H1 (cell line): ENCODE measurements around the gene DHRS4. TPM values are rescaled to one million over a fixed set of nuclear protein-coding genes. Genes with fewer than 3 reads are reported as not detected.

Experiments used
- BACH1 ChIP-seq: IDR thresholded peaks from 2 replicates; pipeline ENCODE4 v1.6.1; 2012; ENCODE audit warnings: low read length, improper control_type of control experiment
- CBX5 ChIP-seq: fragments of 300-800, 300-1000 bp; sonication (generic); IDR thresholded peaks from 2 replicates; pipeline ENCODE4 v1.7.1; 2016; ENCODE audit warnings: antibody characterized with exemption, low read length, low read depth
- CBX8 ChIP-seq: fragments of 300-800, 300-1000 bp; sonication (generic); IDR thresholded peaks from 2 replicates; pipeline ENCODE4 v1.7.1; 2016; ENCODE audit warnings: low read depth, low read length, borderline replicate concordance
- CTBP2 ChIP-seq: IDR thresholded peaks from 2 replicates; pipeline ENCODE4 v1.7.0; 2011; ENCODE audit warnings: borderline replicate concordance, mild to moderate bottlenecking, moderate library complexity, mixed read lengths, low read length; ENCODE audit not compliant: insufficient read depth, insufficient read length
- GABPA ChIP-seq: IDR thresholded peaks from 2 replicates; pipeline ENCODE4 v1.6.1; 2011; ENCODE audit warnings: mild to moderate bottlenecking, low read length, moderate library complexity, borderline replicate concordance; ENCODE audit not compliant: insufficient read depth
- HDAC2 ChIP-seq, 2 experiments: fragments of 300-600 bp in 1 of 2; sonication (generic) in 1 of 2; IDR thresholded peaks; 2 replicates each; pipeline ENCODE4 v1.6.1; 2011 to 2012; ENCODE audit warnings: low read depth in 2 of 2, low read length in 2 of 2, mild to moderate bottlenecking in 2 of 2, moderate library complexity in 2 of 2, borderline replicate concordance in 1 of 2, inconsistent platforms in 1 of 2
- POLR2AphosphoS5 ChIP-seq: IDR thresholded peaks from 2 replicates; pipeline ENCODE4 v1.6.1; 2011; ENCODE audit warnings: low read depth, low read length
- RAD21 ChIP-seq, 2 experiments: IDR thresholded peaks in 1 of 2; conservative IDR thresholded peaks in 1 of 2; 2 replicates each; pipeline ENCODE4 v1.6.1; 2011; ENCODE audit warnings: low read depth in 2 of 2, low read length in 2 of 2, improper control_type of control experiment in 1 of 2, inconsistent platforms in 1 of 2, mild to moderate bottlenecking in 1 of 2, moderate library complexity in 1 of 2
- RBBP5 ChIP-seq: IDR thresholded peaks from 2 replicates; pipeline ENCODE4 v1.7.1; 2012; ENCODE audit warnings: low read depth, mild to moderate bottlenecking, inconsistent platforms, low read length, moderate library complexity, borderline replicate concordance
- YY1 ChIP-seq: IDR thresholded peaks from 2 replicates; pipeline ENCODE4 v1.6.1; 2011; ENCODE audit warnings: low read depth, mild to moderate bottlenecking, low read length
- polyA plus RNA-seq, 7 experiments: library from polyadenylated mRNA; depleted of rRNA in 3 of 7; stranded (reverse) in 5 of 7; unstranded in 2 of 7; fragments of >200 nt in 5 of 7; fragments of 200-250 nt in 2 of 7; gene quantifications; 1 replicate in 5 of 7; 2 replicates in 1 of 7; 4 replicates in 1 of 7; pipeline versions ENCODE4 v1.2.1 to v1.2.3, GENCODE V29; 2011 to 2013; ENCODE audit warnings: missing spikeins in 2 of 7, mixed read lengths in 2 of 7
- total RNA-seq: library from RNA; stranded (reverse); fragmentation: NEBNext Ultra II Directional; extraction: Animal tissue kit (Norgen Biotek cat#: 25700); gene quantifications from 2 replicates; pipeline ENCODE4 v1.2.1, GENCODE V29; 2021
- TF ChIP-seq, protein P1 (sequence below): fragments of 300-600 bp; sonication (generic); IDR thresholded peaks from 2 replicates; pipeline ENCODE4 v1.7.1; 2012; ENCODE audit warnings: low read length, moderate library complexity, mild to moderate bottlenecking, inconsistent platforms; ENCODE audit not compliant: insufficient replicate concordance

DHRS4 gene
- total and polyA plus RNA-seq, 2 of the 8 experiments (the other 6 are each of a cell fraction or from before 2014, with no cell fraction given), result 11.7 to 16.2 TPM

- TF ChIP-seq, protein P1, sequence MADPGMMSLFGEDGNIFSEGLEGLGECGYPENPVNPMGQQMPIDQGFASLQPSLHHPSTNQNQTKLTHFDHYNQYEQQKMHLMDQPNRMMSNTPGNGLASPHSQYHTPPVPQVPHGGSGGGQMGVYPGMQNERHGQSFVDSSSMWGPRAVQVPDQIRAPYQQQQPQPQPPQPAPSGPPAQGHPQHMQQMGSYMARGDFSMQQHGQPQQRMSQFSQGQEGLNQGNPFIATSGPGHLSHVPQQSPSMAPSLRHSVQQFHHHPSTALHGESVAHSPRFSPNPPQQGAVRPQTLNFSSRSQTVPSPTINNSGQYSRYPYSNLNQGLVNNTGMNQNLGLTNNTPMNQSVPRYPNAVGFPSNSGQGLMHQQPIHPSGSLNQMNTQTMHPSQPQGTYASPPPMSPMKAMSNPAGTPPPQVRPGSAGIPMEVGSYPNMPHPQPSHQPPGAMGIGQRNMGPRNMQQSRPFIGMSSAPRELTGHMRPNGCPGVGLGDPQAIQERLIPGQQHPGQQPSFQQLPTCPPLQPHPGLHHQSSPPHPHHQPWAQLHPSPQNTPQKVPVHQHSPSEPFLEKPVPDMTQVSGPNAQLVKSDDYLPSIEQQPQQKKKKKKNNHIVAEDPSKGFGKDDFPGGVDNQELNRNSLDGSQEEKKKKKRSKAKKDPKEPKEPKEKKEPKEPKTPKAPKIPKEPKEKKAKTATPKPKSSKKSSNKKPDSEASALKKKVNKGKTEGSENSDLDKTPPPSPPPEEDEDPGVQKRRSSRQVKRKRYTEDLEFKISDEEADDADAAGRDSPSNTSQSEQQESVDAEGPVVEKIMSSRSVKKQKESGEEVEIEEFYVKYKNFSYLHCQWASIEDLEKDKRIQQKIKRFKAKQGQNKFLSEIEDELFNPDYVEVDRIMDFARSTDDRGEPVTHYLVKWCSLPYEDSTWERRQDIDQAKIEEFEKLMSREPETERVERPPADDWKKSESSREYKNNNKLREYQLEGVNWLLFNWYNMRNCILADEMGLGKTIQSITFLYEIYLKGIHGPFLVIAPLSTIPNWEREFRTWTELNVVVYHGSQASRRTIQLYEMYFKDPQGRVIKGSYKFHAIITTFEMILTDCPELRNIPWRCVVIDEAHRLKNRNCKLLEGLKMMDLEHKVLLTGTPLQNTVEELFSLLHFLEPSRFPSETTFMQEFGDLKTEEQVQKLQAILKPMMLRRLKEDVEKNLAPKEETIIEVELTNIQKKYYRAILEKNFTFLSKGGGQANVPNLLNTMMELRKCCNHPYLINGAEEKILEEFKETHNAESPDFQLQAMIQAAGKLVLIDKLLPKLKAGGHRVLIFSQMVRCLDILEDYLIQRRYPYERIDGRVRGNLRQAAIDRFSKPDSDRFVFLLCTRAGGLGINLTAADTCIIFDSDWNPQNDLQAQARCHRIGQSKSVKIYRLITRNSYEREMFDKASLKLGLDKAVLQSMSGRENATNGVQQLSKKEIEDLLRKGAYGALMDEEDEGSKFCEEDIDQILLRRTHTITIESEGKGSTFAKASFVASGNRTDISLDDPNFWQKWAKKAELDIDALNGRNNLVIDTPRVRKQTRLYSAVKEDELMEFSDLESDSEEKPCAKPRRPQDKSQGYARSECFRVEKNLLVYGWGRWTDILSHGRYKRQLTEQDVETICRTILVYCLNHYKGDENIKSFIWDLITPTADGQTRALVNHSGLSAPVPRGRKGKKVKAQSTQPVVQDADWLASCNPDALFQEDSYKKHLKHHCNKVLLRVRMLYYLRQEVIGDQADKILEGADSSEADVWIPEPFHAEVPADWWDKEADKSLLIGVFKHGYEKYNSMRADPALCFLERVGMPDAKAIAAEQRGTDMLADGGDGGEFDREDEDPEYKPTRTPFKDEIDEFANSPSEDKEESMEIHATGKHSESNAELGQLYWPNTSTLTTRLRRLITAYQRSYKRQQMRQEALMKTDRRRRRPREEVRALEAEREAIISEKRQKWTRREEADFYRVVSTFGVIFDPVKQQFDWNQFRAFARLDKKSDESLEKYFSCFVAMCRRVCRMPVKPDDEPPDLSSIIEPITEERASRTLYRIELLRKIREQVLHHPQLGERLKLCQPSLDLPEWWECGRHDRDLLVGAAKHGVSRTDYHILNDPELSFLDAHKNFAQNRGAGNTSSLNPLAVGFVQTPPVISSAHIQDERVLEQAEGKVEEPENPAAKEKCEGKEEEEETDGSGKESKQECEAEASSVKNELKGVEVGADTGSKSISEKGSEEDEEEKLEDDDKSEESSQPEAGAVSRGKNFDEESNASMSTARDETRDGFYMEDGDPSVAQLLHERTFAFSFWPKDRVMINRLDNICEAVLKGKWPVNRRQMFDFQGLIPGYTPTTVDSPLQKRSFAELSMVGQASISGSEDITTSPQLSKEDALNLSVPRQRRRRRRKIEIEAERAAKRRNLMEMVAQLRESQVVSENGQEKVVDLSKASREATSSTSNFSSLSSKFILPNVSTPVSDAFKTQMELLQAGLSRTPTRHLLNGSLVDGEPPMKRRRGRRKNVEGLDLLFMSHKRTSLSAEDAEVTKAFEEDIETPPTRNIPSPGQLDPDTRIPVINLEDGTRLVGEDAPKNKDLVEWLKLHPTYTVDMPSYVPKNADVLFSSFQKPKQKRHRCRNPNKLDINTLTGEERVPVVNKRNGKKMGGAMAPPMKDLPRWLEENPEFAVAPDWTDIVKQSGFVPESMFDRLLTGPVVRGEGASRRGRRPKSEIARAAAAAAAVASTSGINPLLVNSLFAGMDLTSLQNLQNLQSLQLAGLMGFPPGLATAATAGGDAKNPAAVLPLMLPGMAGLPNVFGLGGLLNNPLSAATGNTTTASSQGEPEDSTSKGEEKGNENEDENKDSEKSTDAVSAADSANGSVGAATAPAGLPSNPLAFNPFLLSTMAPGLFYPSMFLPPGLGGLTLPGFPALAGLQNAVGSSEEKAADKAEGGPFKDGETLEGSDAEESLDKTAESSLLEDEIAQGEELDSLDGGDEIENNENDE, result no peak
- TF ChIP-seq BACH1 (no peak), GABPA (no peak), POLR2AphosphoS5 (no peak), CTBP2 (no peak), YY1 (no peak), RBBP5 (no peak), HDAC2 (IDR thresholded peaks at IDR 0.05; ENCODE audit: borderline replicate concordance in 1 of 2, low read depth in 2 of 2, low read length in 2 of 2) (no peak), CBX8 (no peak), RAD21 (IDR thresholded peaks at IDR 0.05 in 1 of 2, conservative IDR thresholded peaks at IDR 0.05 in 1 of 2; ENCODE audit: low read depth in 2 of 2, low read length in 2 of 2) (no peak), CBX5 (no peak)
Measured at GRCh38 chr14:23915559-23915958, 38.0 kb upstream of the DHRS4 start (continued).
